GM20431 (cell line): ENCODE data around the gene AGMO.

Experiments used
- in situ Hi-C: fragments of 300-500 bp; cut with MseI, MboI; formaldehyde crosslinking; loops from one replicate; pipeline ENCODE4 v1.15.0; 2020; ENCODE audit warnings: low sequenced_read_pairs; ENCODE audit not compliant: unreplicated experiment

AGMO gene

GRCh38 chr7:15464667-15465121 is 97.1 kb downstream of the AGMO start:
- in situ Hi-C loops: no loop called here

- in situ Hi-C loops: no loop called here
These were observed 97.8 kb downstream of the AGMO start for GRCh38 chr7:15463801-15464666.

- in situ Hi-C loops: no loop called here
These were observed 99.0 kb downstream of the AGMO start for GRCh38 chr7:15462721-15463389.

GRCh38 chr7:15461576-15461975 is 100.2 kb downstream of the AGMO start:
- in situ Hi-C loops: no loop called here

DNA sequence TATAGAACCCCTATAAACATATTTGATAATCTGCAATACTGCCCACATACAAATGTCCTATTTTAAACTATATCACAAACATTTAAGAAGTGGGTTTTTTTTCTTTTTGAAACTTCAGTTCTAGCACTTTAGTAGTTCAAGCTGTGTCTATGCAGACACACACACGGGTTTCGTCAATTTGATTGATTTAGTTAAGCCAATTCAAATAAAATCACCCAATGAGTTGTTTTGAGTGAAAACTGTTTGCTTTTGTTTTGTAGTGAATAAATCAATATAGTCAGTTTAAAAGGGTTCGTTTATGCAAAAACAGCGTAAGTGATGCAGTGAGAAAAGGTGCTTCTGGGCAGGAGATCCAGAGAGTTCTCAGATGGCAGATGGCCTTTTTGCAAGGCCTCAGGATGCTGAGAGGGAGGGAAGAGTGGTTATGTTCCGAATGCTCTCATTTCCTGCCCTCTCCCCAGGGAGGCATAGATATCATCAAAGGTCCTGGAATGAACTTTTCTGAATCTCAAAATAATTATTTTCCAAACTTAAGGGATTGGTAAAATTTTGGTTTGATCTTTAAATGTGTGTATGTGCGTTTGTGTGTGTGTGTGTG is 102.7 kb downstream of the AGMO start:
- in situ Hi-C loops: no loop called here

DNA sequence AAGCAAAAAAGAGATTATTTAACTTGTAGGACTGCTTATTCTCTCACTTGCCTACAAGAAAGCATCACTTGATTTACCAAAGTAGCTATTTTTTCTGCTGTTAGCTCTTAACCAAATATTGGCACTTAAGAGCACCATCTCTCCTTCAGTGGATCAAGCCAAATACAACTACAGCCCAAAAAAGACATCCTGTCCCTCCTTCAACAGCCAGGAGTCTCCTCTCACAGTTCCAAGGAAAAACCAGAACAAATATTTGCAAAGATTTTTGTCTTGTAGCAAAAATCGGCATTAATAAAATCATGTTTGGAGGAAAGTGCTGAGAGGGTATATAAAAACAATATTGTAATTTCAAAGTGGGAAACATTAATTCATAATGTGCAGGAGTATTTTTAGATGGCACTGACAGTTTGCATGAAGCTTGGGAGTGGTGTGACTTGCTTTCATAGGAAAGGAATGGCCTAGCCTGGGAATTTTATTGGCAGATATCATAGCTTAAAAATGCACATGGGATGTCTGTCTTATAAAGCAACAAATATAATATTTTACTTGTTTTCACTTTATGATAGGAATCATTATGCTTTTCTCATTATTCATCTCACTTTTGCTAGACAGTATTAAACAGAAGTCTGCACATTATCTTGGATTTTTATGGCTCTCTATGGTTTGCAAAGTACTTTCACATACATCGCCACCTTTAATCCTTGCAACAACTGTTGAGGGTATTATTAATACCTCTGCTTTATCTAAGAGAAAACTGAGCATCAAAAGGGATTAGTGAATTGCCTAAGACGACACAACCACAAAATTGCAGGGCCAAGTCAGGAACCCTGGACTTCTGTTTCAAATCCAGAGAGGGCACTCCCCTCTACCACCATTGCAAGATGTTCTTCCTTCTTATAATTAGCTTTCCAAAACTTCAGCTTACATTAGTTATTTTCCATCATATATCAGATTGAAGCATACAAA is 103.5 kb downstream of the AGMO start:
- in situ Hi-C loops: no loop called here

- in situ Hi-C loops: no loop called here
These were observed 109.1 kb downstream of the AGMO start for GRCh38 chr7:15452670-15453069.

DNA sequence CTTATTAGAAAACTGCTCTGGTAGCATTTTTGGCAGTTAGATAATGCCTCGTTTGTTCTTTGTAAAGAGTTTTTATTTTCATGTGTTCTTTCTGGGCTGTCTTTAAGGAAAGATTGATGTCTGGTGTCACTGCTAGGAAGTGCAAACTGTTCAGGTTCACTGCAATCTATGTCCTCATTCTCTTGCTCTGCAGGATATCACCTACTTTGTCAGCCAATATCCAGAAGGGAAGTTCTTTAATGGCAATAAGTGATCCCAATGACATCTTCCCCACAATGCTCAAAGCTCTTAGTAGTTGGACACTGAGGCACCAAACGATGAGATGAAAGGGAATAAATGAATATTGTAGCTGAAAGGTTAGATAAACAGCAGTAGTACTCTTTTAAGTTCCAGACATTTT is 115.1 kb downstream of the AGMO start:
- in situ Hi-C loops: no loop called here

DNA sequence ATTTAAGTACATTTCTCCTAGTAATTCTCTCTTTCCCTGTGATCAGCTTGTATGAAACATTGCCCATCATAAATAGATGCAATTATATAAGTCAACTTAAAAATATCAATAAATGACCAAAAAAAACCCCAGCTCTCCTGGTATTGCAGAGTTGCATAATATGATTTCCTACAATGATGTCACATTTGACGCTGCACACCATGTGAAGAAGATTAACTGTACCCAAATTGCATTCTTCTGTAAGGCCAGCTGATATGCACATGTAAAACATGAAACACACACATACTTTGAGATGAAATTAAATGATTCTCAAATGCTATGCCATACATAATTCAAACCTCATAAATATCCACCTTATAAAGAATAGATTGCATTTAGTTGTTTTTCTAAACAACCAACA is 115.5 kb downstream of the AGMO start:
- in situ Hi-C loops: no loop called here

DNA sequence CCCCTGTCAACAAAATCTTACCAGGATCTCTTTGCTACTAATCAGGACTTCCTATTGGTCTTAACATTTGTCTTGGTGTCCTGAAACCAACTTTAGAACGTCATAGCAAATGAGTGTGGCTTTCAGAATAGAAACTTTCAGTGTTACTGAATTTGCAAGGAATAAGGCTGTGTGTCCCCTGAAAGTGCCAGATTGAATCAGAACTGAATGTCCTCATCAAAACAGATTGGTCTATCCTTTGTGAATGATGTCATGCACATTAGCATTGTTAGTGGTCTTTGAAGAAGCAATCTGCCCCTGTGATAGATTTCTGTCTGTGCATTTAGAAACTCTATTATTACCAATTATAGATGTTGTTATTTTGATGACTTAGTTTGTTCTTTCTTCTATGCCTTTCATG is 119.9 kb downstream of the AGMO start:
- in situ Hi-C loops: no loop called here

DNA sequence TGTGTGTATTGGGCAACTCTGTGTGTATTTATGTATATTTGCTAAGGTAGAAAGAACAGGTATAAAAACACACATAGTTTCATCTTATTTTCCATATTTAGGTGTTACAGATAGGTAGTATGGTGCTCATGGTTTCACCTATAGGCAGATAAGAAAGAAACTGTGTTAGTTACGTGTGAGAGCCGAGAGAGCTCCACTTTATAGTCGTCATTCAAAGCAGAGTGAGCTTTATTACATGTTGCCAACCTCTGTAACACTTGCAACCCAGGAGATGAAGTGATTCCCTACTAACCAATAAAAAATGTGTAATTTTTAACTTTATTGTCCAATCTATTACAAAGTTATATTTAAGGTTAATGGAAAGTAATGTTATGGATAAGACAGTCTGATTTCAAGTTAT is 121.3 kb downstream of the AGMO start:
- in situ Hi-C loops: no loop called here

GRCh38 chr7:15439853-15440252 is 122.0 kb downstream of the AGMO start:
- in situ Hi-C loops: no loop called here

DNA sequence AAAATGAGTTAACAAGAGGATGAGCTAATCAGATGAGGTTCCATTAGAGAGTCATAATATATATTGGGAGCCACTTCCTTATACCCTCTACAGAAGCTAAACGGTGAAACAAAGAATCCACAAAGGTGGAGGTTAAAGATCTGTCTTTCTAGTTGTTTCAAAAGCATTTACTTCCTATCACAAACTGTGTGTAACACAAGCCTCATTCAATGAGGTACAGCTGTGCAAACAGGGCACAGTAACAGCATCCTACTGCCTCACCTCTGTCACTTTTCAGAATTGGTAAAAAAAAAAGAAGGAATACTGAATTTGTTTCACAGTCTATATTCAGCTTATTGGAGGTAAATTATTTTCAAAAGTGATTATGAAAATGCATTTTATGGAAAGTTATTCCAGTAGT is 128.7 kb downstream of the AGMO start:
- in situ Hi-C loops: no loop called here

DNA sequence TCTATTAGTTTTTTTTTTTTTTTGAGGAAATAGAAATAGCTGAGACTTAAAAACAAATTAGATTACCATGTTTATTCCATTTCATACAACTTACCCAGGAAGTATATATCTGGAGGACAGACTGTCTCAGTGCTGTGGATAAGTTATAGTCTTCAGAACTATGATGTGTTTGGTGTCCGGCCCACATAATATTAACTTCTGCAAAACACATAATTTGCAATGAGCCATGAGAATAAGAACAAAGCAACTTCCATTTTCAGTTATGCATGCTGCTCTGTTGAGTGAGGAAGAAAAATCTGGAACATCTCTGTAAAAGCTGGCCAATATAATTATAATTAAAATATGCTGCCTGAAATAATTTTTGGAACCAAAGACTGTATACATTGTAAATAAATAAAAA is 130.9 kb downstream of the AGMO start:
- in situ Hi-C loops: no loop called here

DNA sequence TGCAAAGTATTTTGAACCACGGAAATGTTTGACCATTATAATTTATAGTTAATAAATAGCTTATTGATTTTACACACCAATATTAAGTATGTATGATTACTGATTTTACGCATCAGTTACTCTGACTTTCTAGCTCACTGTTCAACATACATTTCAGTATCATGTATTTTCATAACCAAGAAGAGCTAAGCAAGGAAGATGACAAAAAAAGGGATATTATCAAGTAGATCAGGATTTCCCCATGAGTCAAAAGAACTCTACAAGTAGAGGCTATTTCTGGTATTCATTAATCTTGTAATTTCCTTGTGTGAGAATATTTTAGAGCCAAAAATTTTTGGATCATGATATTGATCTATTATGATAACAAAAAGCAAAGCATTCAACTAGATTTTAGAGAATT is 131.6 kb downstream of the AGMO start:
- in situ Hi-C loops: no loop called here

GRCh38 chr7:15424468-15424867 is 137.3 kb downstream of the AGMO start:
- in situ Hi-C loops: no loop called here

- in situ Hi-C loops: no loop called here
These were observed 142.2 kb downstream of the AGMO start for GRCh38 chr7:15419596-15419995.

DNA sequence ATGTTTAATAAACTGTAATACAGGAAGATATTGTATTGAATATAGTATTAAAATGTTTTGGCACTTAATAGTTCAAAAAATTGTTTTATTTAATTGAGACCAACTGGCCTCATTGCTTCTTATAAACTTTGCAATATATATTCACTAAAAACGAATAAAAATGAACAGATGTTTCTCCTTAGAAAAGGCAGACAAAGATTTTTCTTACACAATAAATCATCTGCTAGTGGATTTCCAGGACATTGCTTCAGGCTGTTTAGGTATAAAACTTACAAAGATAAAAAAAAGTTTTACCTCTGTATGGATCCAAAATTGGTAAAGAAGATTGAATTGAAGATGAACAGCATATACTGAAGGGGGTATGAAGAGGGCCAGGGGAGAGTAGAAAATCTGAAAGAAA is 143.6 kb downstream of the AGMO start:
- in situ Hi-C loops: no loop called here

DNA sequence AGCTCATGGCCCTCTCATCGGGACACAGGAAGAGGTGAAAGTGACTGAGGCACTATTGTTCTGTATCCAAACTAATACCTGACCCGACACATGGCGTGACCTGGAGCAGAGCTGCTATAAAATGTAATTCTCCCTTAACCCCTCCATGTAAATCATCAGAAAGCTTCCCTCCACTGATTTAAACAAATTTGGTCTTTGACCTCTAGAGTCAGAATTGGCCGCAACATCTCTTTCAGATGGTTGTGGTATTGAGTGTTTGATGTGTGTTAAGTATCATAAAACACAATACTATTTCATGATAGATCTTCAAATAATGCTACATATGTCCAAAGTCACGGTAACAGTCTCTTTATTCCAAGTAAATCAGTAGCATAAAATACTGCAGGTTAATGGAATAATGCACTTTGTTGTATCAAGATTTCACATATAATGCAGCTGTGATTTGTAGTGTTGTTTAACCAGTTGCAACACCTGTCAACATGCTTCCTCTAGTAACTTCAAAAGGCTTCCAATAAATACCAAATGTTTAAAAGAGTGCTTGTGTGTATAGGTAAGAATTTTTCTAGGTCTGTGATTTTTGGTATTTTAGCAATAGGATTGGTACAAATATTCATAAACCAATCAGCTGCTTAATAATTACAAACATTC is 144.3 kb downstream of the AGMO start:
- in situ Hi-C loops: no loop called here

GRCh38 chr7:15411019-15411418 is 150.8 kb downstream of the AGMO start:
- in situ Hi-C loops: no loop called here
